OCI-LY3 (cell line): ENCODE results near the gene REEP5.
"Not testable (repeated sequence)": the region's sequence is repeated elsewhere in the genome, so short reads cannot be mapped to it uniquely, and the experiment has no call there.

Experiments
- H2AFZ ChIP-seq: fragments of 200-600, 300-600 bp; shearing (Covaris generic); 2 replicates; pipeline ENCODE4 v1.6.0; 2014; ENCODE audit warnings: antibody characterized with exemption, low read depth, low read length
- H3K27ac ChIP-seq: fragments of 200-600, 300-600 bp; sonication (generic); 2 replicates; pipeline ENCODE4 v1.5.1; 2014; ENCODE audit warnings: mild to moderate bottlenecking, low read length, moderate library complexity, mixed read lengths
- H3K27me3 ChIP-seq: fragments of 200-600, 300-600 bp; sonication (generic); 2 replicates; pipeline ENCODE4 v1.6.1; 2014; ENCODE audit warnings: low read depth, low read length, mixed read lengths
- H3K36me3 ChIP-seq: fragments of 200-600, 300-600 bp; sonication (generic); replicated peaks from 2 replicates; pipeline ENCODE3; 2014; ENCODE audit warnings: low read depth, low read length, mixed read lengths
- H3K4me1 ChIP-seq: fragments of 300-600, 200-600 bp; sonication (generic); 2 replicates; pipeline ENCODE4 v1.6.1; 2014; ENCODE audit warnings: low read length, mixed read lengths
- H3K4me2 ChIP-seq: fragments of 200-600, 300-600 bp; sonication (generic); 2 replicates; pipeline ENCODE4 v1.6.1; 2014; ENCODE audit warnings: low read length, mixed read lengths
- H3K4me3 ChIP-seq: fragments of 300-600, 200-600 bp; sonication (generic); 2 replicates; pipeline ENCODE4 v1.5.1; 2014; ENCODE audit warnings: antibody characterized with exemption, mild to moderate bottlenecking, low read length, moderate library complexity
- H3K79me2 ChIP-seq: fragments of 300-600, 200-600 bp; shearing (Covaris generic); 2 replicates; pipeline ENCODE4 v1.6.1; 2014; ENCODE audit warnings: mild to moderate bottlenecking, low read length, mixed read lengths
- H3K9ac ChIP-seq: fragments of 300-600, 200-600 bp; shearing (Covaris generic); 2 replicates; pipeline ENCODE4 v1.6.0; 2014; ENCODE audit warnings: mild to moderate bottlenecking, low read length, moderate library complexity
- H3K9me3 ChIP-seq: fragments of 200-600, 300-600 bp; shearing (Covaris generic); 2 replicates; pipeline ENCODE4 v1.6.1; 2014; ENCODE audit warnings: low read length, mixed read lengths; ENCODE audit not compliant: insufficient read depth
- H4K20me1 ChIP-seq: fragments of 200-600, 300-600 bp; sonication (generic); 2 replicates; pipeline ENCODE4 v1.6.1; 2016; ENCODE audit warnings: low read length, mixed read lengths; ENCODE audit not compliant: insufficient read depth
- CTCF ChIP-seq: fragments of 200-600, 300-600 bp; sonication (generic); IDR thresholded peaks from 2 replicates; pipeline ENCODE4 v1.5.1; 2014; ENCODE audit warnings: antibody characterized with exemption, low read length, low read depth
- EZH2phosphoT487 ChIP-seq: fragments of 200-600 bp; shearing (Covaris generic); IDR thresholded peaks from 2 replicates; pipeline ENCODE4 v1.6.1; 2018; ENCODE audit warnings: antibody characterized with exemption, mixed run types, low read depth

The REEP5 gene

GRCh38 chr5:112906637-112907036, 15.4 kb downstream of the REEP5 start:
- H3K9ac ChIP-seq: no peak overlapping the region
- peak overlapping the region; percentile 65 for H3K27ac ChIP-seq
- no peaks in the 10 kb centered on the region for H3K9me3 ChIP-seq
- H4K20me1 ChIP-seq: no peaks in the 10 kb centered on the region
- 0 out of 2 replicates have a peak, but pooled peaks cover 10% of the 10 kb centered on the region for H3K79me2 ChIP-seq
- no peaks in the 10 kb centered on the region for H3K27me3 ChIP-seq
- no peak overlapping the region for H3K4me3 ChIP-seq
- H3K36me3 ChIP-seq: peaks cover 12% of the 10 kb centered on the region
- no peak overlapping the region for H2AFZ ChIP-seq
- peak overlapping the region; percentile 43 for H3K4me2 ChIP-seq
- peaks cover 34% of the 10 kb centered on the region for H3K4me1 ChIP-seq
- no peak for TF ChIP-seq EZH2phosphoT487
- no peak for TF ChIP-seq CTCF

GRCh38 chr5:112904996-112905395, 17.0 kb downstream of the REEP5 start:
- not testable (repeated sequence) for H3K9me3 ChIP-seq, H3K36me3 ChIP-seq, H3K4me3 ChIP-seq, H3K79me2 ChIP-seq, H2AFZ ChIP-seq, H3K27me3 ChIP-seq, H3K9ac ChIP-seq, H4K20me1 ChIP-seq
- peak overlapping the region; percentile 6; the same call in 1 of the 2 replicates for H3K27ac ChIP-seq
- H3K4me2 ChIP-seq: peak overlapping the region; percentile 11; the same call in 1 of the 2 replicates
- H3K4me1 ChIP-seq: peaks cover 34% of the 10 kb centered on the region

- Histone ChIP-seq H3K36me3 (peaks cover 12% of the 10 kb centered on the region), H3K4me3 (no peak overlapping the region), H3K4me1 (peaks cover 34% of the 10 kb centered on the region), H3K27me3 (no peaks in the 10 kb centered on the region), H2AFZ (no peak overlapping the region), H3K27ac (no peak overlapping the region), H3K4me2 (no peak overlapping the region), H4K20me1 (no peaks in the 10 kb centered on the region), H3K79me2 (0 out of 2 replicates have a peak, but pooled peaks cover 10% of the 10 kb centered on the region), H3K9me3 (no peaks in the 10 kb centered on the region), H3K9ac (no peak overlapping the region)
- TF ChIP-seq CTCF (no peak), EZH2phosphoT487 (no peak)
These were observed 19.5 kb downstream of the REEP5 start for GRCh38 chr5:112902561-112902960.

DNA sequence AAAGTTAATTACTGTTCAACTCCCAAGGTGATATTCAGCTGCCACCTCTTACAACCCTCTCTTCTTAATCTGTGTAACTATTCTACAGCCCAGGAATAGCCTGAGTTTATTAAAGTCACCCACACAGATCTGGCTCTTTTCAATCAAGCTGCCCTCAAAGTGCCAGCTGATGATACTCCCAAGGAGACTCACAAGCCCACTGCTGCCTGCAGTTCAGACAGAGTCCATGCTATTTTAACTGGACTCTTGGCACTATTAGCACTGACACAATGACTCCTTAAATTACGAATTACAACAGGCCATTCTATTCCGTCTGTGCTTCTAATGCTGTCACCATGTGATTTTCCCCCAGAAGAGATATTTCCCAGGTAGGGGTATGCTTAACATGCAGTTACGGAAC, 26.3 kb downstream of the REEP5 start:
- Histone ChIP-seq H3K27ac (no peak overlapping the region), H3K9me3 (no peaks in the 10 kb centered on the region), H2AFZ (no peak overlapping the region), H4K20me1 (no peaks in the 10 kb centered on the region), H3K79me2 (no peaks in the 10 kb centered on the region), H3K4me3 (no peak overlapping the region), H3K4me1 (no peaks in the 10 kb centered on the region), H3K36me3 (peaks cover 25% of the 10 kb centered on the region), H3K27me3 (no peaks in the 10 kb centered on the region), H3K9ac (no peak overlapping the region), H3K4me2 (no peak overlapping the region)
- no peak for TF ChIP-seq EZH2phosphoT487
- no peak for TF ChIP-seq CTCF

DNA sequence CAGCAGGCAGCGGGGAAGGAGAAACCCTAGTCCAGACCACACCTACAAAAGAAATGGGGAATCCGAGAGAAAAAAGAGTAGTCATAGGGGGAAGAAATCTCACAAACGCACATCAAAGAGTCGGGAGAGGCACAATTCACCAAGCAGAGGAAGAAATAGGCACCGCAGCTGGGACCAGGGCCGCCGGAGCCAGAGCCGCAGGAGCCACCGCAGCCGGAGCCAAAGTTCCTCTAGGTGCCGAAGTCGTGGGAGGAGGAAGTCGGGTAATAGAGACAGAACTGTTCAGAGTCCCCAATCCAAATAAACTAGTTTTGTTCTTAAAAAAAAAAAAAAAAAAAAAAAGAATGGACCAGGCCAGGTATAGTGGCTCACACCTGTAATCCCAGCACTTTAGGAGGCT, 29.3 kb downstream of the REEP5 start:
- Histone ChIP-seq H3K36me3 (peaks cover 23% of the 10 kb centered on the region), H3K9ac (no peak overlapping the region), H4K20me1 (no peaks in the 10 kb centered on the region), H3K27ac (no peak overlapping the region), H2AFZ (no peak overlapping the region), H3K4me1 (no peaks in the 10 kb centered on the region), H3K4me3 (no peak overlapping the region), H3K27me3 (no peaks in the 10 kb centered on the region), H3K4me2 (no peak overlapping the region), H3K9me3 (no peaks in the 10 kb centered on the region), H3K79me2 (peaks cover 5% of the 10 kb centered on the region)
- TF ChIP-seq CTCF (no peak), EZH2phosphoT487 (no peak)

DNA sequence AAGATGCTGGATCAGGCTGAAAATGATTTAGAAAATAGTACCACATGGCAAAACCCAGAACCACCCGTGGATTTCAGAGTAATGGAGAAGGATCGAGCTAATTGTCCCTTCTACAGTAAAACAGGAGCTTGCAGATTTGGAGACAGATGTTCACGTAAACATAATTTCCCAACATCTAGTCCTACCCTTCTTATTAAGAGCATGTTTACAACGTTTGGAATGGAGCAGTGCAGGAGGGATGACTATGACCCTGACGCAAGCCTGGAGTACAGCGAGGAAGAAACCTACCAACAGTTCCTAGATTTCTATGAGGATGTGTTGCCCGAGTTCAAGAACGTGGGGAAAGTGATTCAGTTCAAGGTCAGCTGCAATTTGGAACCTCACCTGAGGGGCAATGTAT, 30.0 kb downstream of the REEP5 start:
- H2AFZ ChIP-seq, H3K79me2 ChIP-seq, H3K4me2 ChIP-seq, H3K27me3 ChIP-seq, H4K20me1 ChIP-seq, H3K27ac ChIP-seq, H3K4me3 ChIP-seq, H3K9ac ChIP-seq, H3K9me3 ChIP-seq, H3K4me1 ChIP-seq: not testable (repeated sequence)
- peaks cover 20% of the 10 kb centered on the region for H3K36me3 ChIP-seq
